Measurements from ENCODE around the gene SLC18A3. TPM values are rescaled to one million over a fixed set of nuclear protein-coding genes. Genes with fewer than 3 reads are reported as not detected.

The SLC18A3 gene
- total RNA-seq, 1 experiment from 2014 or later = 0.13 TPM

DNA sequence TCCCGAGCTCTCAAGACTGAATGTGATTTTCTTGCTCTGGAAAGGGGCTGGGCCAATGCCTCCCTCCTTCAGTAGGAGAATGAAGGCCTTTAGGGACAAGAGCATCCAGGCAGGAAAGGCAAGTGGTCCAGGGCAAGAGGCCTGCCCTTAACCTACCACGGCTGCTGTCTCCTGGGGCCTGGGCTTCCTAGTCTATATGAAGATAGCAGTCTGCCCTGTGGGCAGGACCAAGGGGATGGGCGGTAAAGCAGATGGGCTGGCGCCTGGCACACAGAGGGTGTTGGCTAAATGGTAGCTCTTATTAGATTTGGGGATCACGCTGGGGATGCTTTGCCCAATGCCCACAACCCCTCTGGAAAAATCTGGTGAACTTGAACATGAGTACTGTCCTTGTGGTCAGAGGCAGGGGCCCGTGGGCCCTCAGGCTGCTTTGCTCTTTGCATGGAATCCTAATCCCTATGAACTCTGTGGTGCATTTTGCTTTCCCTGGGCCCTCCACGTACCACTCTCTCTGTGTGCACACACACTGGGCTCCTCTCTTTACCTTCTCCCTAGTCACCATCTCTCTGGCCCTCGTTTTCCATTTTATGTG lies 24.1 kb downstream of the SLC18A3 start:
- ATAC-seq = no peak
- TF ChIP-seq, protein P1, sequence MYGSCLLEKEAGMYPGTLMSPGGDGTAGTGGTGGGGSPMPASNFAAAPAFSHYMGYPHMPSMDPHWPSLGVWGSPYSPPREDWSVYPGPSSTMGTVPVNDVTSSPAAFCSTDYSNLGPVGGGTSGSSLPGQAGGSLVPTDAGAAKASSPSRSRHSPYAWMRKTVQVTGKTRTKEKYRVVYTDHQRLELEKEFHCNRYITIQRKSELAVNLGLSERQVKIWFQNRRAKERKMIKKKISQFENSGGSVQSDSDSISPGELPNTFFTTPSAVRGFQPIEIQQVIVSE (CRISPR knock-in tag; IDR thresholded peaks at IDR 0.05; ENCODE audit: borderline replicate concordance) = no peak
- TF ChIP-seq ATF1 (CRISPR knock-in tag; IDR thresholded peaks at IDR 0.05) (no peak), SMAD4 (CRISPR knock-in tag; IDR thresholded peaks at IDR 0.05) (no peak), NFYB (CRISPR knock-in tag; conservative IDR thresholded peaks at IDR 0.05; ENCODE audit: low read depth) (no peak)
- TF ChIP-seq, protein P2, sequence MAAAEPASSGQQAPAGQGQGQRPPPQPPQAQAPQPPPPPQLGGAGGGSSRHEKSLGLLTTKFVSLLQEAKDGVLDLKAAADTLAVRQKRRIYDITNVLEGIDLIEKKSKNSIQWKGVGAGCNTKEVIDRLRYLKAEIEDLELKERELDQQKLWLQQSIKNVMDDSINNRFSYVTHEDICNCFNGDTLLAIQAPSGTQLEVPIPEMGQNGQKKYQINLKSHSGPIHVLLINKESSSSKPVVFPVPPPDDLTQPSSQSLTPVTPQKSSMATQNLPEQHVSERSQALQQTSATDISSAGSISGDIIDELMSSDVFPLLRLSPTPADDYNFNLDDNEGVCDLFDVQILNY (CRISPR knock-in tag; IDR thresholded peaks at IDR 0.05) = no peak
- no peaks in the 10 kb centered on the region for H3K36me3 Mint-ChIP-seq
- H3K27me3 Mint-ChIP-seq (ENCODE audit: low read depth) = peaks cover 5% of the 10 kb centered on the region; the same call in 1 of the 2 replicates
- H3K4me1 Mint-ChIP-seq = no peaks in the 10 kb centered on the region
- H3K9me3 Mint-ChIP-seq = no peaks in the 10 kb centered on the region
- no peak overlapping the region for H3K27ac Mint-ChIP-seq
- no peak overlapping the region for H3K4me3 Mint-ChIP-seq
- ChIA-PET CTCF (interaction anchor here (0.8 kb wide), 1 partner anchor 12 kb away, joined by 3 read pairs; no protein-coding TSS in a partner anchor), POLR2A (interaction anchor here (1.0 kb wide), 1 partner anchor 15 kb away, joined by 3 read pairs; no protein-coding TSS in a partner anchor)
- DNase-seq (ENCODE audit: low spot score) = peak; percentile 1

DNA sequence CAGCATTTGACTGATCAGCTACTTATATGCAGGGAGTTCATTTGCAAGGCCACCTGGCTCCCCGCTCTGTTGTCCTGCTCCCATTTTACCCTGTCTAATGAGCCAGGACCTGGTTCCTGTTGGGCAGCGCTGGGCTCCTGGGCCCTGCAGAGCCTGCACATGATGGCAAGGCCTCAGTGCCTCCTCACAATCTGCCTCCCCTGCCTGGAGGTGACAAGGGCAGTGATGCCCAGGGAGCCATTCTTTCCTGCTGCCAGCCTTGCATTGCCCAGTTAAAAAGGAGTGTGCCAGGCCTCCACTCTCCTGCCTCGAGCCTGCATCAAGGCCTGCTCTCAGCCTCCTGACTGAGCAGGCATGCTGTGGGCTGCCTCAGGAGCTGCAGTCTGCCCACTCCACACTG lies 32.2 kb downstream of the SLC18A3 start:
- Mint-ChIP-seq H3K4me3 (no peak overlapping the region), H3K9me3 (no peaks in the 10 kb centered on the region), H3K27ac (no peak overlapping the region), H3K36me3 (no peaks in the 10 kb centered on the region), H3K27me3 (ENCODE audit: low read depth) (peaks cover 11% of the 10 kb centered on the region), H3K4me1 (no peaks in the 10 kb centered on the region)
- CTCF ChIA-PET = no interaction called here
- TF ChIP-seq NR2C2 (CRISPR knock-in tag; IDR thresholded peaks at IDR 0.05) (no peak), NFYB (CRISPR knock-in tag; conservative IDR thresholded peaks at IDR 0.05; ENCODE audit: low read depth) (no peak)
- TF ChIP-seq, protein P3, sequence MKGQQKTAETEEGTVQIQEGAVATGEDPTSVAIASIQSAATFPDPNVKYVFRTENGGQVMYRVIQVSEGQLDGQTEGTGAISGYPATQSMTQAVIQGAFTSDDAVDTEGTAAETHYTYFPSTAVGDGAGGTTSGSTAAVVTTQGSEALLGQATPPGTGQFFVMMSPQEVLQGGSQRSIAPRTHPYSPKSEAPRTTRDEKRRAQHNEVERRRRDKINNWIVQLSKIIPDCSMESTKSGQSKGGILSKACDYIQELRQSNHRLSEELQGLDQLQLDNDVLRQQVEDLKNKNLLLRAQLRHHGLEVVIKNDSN (CRISPR knock-in tag; IDR thresholded peaks at IDR 0.05) = no peak
- no peak for DNase-seq (ENCODE audit: low spot score)
- POLR2A ChIA-PET = no interaction called here
- no peak for ATAC-seq

DNA sequence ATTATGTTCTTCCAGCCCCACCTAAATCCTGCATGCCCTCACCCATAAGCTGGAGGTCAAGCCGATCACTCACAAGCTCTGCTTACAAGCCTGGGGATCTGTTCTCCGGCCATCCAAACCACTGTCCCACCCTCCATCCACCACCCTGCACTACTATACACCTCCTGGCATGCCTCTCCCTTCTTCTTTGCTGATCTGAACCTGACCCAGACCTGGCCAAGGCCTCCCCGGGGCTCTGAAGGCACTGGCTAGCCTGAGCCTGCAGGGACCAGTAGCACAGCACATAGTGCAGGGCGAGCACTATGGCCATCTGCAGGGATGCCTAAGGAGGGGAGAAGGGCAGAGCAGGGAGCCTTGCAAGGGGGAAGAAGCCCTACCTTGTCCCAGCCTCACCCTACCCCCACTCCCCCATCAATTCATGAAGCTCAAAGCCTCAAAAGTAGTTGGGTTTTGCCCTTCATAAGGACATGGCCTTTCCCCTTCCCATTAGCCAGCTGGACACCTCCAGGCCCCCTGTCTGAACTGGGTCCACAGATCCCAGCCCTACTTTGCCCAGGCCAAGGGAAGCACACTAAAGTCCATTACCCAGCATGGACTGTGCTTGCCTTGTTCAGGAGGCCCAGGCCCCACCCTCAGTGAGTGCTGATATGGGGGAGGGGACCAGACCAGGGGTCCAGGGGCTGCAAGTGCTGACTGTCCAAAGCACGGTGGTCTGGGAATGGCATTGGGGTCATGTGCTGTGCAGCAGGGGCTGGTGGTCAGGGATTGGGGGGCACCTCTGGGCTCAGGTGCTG lies 33.3 kb downstream of the SLC18A3 start:
- Mint-ChIP-seq H3K27me3 (ENCODE audit: low read depth) (peaks cover 9% of the 10 kb centered on the region), H3K9me3 (no peaks in the 10 kb centered on the region), H3K4me3 (no peak overlapping the region), H3K27ac (no peak overlapping the region), H3K36me3 (no peaks in the 10 kb centered on the region), H3K4me1 (no peaks in the 10 kb centered on the region)
- no peak for DNase-seq (ENCODE audit: low spot score)
- ATAC-seq = no peak
- CTCF ChIA-PET = interaction anchor here (1.0 kb wide), 1 partner anchor 101 kb away, joined by 3 read pairs; no protein-coding TSS in a partner anchor
- POLR2A ChIA-PET = no interaction called here
- TF ChIP-seq ZNF219 (CRISPR knock-in tag; IDR thresholded peaks at IDR 0.05; ENCODE audit: borderline replicate concordance) (no peak), SMAD3 (CRISPR knock-in tag; IDR thresholded peaks at IDR 0.05; ENCODE audit: borderline replicate concordance) (no peak), ELF4 (CRISPR knock-in tag; IDR thresholded peaks at IDR 0.05; ENCODE audit: low read depth) (no peak), EMX1 (CRISPR knock-in tag; IDR thresholded peaks at IDR 0.05) (no peak), ESRRA (CRISPR knock-in tag; IDR thresholded peaks at IDR 0.05; ENCODE audit: borderline replicate concordance) (no peak), NFYB (CRISPR knock-in tag; conservative IDR thresholded peaks at IDR 0.05; ENCODE audit: low read depth) (no peak), FOXK1 (CRISPR knock-in tag; IDR thresholded peaks at IDR 0.05) (no peak), SMAD4 (CRISPR knock-in tag; IDR thresholded peaks at IDR 0.05) (no peak), KAT7 (CRISPR knock-in tag; IDR thresholded peaks at IDR 0.05; ENCODE audit: borderline replicate concordance) (no peak), PRRX2 (CRISPR knock-in tag; IDR thresholded peaks at IDR 0.05) (no peak), MXD4 (CRISPR knock-in tag; IDR thresholded peaks at IDR 0.05; ENCODE audit: borderline replicate concordance) (no peak)
- TF ChIP-seq, protein P4, sequence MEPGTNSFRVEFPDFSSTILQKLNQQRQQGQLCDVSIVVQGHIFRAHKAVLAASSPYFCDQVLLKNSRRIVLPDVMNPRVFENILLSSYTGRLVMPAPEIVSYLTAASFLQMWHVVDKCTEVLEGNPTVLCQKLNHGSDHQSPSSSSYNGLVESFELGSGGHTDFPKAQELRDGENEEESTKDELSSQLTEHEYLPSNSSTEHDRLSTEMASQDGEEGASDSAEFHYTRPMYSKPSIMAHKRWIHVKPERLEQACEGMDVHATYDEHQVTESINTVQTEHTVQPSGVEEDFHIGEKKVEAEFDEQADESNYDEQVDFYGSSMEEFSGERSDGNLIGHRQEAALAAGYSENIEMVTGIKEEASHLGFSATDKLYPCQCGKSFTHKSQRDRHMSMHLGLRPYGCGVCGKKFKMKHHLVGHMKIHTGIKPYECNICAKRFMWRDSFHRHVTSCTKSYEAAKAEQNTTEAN (CRISPR knock-in tag; IDR thresholded peaks at IDR 0.05) = no peak
- TF ChIP-seq, protein P5, sequence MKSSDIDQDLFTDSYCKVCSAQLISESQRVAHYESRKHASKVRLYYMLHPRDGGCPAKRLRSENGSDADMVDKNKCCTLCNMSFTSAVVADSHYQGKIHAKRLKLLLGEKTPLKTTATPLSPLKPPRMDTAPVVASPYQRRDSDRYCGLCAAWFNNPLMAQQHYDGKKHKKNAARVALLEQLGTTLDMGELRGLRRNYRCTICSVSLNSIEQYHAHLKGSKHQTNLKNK (CRISPR knock-in tag; IDR thresholded peaks at IDR 0.05) = no peak
- TF ChIP-seq, protein P6, sequence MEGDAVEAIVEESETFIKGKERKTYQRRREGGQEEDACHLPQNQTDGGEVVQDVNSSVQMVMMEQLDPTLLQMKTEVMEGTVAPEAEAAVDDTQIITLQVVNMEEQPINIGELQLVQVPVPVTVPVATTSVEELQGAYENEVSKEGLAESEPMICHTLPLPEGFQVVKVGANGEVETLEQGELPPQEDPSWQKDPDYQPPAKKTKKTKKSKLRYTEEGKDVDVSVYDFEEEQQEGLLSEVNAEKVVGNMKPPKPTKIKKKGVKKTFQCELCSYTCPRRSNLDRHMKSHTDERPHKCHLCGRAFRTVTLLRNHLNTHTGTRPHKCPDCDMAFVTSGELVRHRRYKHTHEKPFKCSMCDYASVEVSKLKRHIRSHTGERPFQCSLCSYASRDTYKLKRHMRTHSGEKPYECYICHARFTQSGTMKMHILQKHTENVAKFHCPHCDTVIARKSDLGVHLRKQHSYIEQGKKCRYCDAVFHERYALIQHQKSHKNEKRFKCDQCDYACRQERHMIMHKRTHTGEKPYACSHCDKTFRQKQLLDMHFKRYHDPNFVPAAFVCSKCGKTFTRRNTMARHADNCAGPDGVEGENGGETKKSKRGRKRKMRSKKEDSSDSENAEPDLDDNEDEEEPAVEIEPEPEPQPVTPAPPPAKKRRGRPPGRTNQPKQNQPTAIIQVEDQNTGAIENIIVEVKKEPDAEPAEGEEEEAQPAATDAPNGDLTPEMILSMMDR (IDR thresholded peaks at IDR 0.05) = no peak
- TF ChIP-seq, protein P7, sequence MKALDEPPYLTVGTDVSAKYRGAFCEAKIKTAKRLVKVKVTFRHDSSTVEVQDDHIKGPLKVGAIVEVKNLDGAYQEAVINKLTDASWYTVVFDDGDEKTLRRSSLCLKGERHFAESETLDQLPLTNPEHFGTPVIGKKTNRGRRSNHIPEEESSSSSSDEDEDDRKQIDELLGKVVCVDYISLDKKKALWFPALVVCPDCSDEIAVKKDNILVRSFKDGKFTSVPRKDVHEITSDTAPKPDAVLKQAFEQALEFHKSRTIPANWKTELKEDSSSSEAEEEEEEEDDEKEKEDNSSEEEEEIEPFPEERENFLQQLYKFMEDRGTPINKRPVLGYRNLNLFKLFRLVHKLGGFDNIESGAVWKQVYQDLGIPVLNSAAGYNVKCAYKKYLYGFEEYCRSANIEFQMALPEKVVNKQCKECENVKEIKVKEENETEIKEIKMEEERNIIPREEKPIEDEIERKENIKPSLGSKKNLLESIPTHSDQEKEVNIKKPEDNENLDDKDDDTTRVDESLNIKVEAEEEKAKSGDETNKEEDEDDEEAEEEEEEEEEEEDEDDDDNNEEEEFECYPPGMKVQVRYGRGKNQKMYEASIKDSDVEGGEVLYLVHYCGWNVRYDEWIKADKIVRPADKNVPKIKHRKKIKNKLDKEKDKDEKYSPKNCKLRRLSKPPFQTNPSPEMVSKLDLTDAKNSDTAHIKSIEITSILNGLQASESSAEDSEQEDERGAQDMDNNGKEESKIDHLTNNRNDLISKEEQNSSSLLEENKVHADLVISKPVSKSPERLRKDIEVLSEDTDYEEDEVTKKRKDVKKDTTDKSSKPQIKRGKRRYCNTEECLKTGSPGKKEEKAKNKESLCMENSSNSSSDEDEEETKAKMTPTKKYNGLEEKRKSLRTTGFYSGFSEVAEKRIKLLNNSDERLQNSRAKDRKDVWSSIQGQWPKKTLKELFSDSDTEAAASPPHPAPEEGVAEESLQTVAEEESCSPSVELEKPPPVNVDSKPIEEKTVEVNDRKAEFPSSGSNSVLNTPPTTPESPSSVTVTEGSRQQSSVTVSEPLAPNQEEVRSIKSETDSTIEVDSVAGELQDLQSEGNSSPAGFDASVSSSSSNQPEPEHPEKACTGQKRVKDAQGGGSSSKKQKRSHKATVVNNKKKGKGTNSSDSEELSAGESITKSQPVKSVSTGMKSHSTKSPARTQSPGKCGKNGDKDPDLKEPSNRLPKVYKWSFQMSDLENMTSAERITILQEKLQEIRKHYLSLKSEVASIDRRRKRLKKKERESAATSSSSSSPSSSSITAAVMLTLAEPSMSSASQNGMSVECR (CRISPR knock-in tag; IDR thresholded peaks at IDR 0.05; ENCODE audit: borderline replicate concordance) = no peak

Data from WTC11 (cell line).